Anterior cingulate cortex (tissue), 58 donors: ENCODE results near the gene PTK6.
"Not testable (repeated sequence)": the region's sequence is repeated elsewhere in the genome, so short reads cannot be mapped to it uniquely, and the experiment has no call there.

Experiments used
- DNase-seq, 58 donors: peaks; one replicate each; lab custom pipeline; 2025; lab: John Stamatoyannopoulos, UW

PTK6 gene

GRCh38 chr20:63518351-63518861 lies 18.8 kb downstream of the PTK6 start:
- DNase-seq: no peak

GRCh38 chr20:63517376-63518309 lies 19.5 kb downstream of the PTK6 start:
- peak in 1 of 58 donors; percentile 41 for DNase-seq

- DNase-seq: not testable (repeated sequence)
Measured at GRCh38 chr20:63514520-63514919, 22.7 kb downstream of the PTK6 start.

GRCh38 chr20:63513207-63513606 lies 24.0 kb downstream of the PTK6 start:
- DNase-seq: no peak

- DNase-seq: no peak
Measured at GRCh38 chr20:63509088-63509564, 28.1 kb downstream of the PTK6 start.

- DNase-seq: no peak
Measured at GRCh38 chr20:63508072-63508768, 29.0 kb downstream of the PTK6 start.

- DNase-seq: no peak
Measured at GRCh38 chr20:63507083-63507743, 30.0 kb downstream of the PTK6 start.

GRCh38 chr20:63505723-63506122 lies 31.5 kb downstream of the PTK6 start:
- no peak for DNase-seq

- DNase-seq: no peak
Measured at GRCh38 chr20:63505281-63505680, 31.9 kb downstream of the PTK6 start.

GRCh38 chr20:63504642-63505041 lies 32.5 kb downstream of the PTK6 start:
- DNase-seq: no peak

GRCh38 chr20:63503524-63503923 lies 33.7 kb downstream of the PTK6 start:
- DNase-seq: no peak

- peak in 4 of 58 donors; percentile 39 to 58 (median 47) for DNase-seq
Measured at GRCh38 chr20:63502671-63503172, 34.5 kb downstream of the PTK6 start.

- peak in 45 of 58 donors; percentile 18 to 88 (median 57) for DNase-seq
Measured at GRCh38 chr20:63501818-63502670, 35.1 kb downstream of the PTK6 start.

GRCh38 chr20:63500902-63501817 lies 36.0 kb downstream of the PTK6 start:
- DNase-seq: no peak

GRCh38 chr20:63500151-63500901 lies 36.9 kb downstream of the PTK6 start:
- no peak for DNase-seq

GRCh38 chr20:63499338-63499969 lies 37.7 kb downstream of the PTK6 start:
- DNase-seq: peak in 1 of 58 donors; percentile 46

- peak in 37 of 58 donors; percentile 16 to 82 (median 48) for DNase-seq
Measured at GRCh38 chr20:63498960-63499337, 38.2 kb downstream of the PTK6 start, which contains the start of gene EEF1A2. Gene EEF1A2, minus strand, starts transcription at chr20:63499083. Its CDS starts 1,320 bp downstream, at chr20:63497763.
